Measurements from ENCODE around the gene TMEM214. TPM values are rescaled to one million over a fixed set of nuclear protein-coding genes. Genes with fewer than 3 reads are reported as not detected.

TMEM214 gene
- total and polyA plus RNA-seq, 2 of the 8 experiments (the other 6 are each of a cell fraction or from before 2014, with no cell fraction given) = 49.7 to 71.0 TPM

DNA sequence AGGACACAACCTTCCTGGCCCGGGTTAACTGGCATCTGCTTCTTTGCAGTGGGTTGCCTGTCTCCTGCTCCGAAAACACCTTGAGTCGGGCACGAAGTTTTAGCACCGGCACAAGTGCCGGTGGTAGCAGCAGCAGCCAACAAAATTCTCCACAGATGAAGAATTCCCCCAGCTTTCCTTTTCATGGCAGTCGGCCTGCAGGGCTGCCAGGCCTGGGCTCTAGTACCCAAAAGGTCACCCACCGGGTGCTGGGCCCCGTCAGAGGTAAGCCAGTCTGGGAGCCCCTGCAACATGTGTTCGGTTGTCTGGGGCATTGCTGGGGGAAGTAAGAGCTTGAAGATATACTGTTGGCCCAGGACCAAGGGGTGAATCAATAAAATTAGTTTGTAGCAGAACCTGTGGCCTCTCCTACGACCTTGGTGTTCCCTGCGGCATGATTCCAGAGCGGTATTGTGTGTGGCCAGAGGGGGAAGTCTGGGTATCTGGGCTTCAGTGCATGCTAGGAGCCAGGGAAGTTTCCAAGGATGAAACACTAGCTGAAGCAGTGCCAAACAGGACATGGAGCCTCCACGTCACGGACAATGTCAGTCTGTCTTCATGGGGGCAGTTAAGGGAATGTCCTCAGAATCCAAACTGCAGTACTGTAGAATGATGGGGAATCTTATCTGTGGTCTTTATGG is 26.5 kb downstream of the TMEM214 start (continued):
- TF ChIP-seq, protein P1, sequence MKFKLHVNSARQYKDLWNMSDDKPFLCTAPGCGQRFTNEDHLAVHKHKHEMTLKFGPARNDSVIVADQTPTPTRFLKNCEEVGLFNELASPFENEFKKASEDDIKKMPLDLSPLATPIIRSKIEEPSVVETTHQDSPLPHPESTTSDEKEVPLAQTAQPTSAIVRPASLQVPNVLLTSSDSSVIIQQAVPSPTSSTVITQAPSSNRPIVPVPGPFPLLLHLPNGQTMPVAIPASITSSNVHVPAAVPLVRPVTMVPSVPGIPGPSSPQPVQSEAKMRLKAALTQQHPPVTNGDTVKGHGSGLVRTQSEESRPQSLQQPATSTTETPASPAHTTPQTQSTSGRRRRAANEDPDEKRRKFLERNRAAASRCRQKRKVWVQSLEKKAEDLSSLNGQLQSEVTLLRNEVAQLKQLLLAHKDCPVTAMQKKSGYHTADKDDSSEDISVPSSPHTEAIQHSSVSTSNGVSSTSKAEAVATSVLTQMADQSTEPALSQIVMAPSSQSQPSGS (IDR thresholded peaks at IDR 0.05; ENCODE audit: low read length) = no peak

Data from H1 (cell line).